Measurements from ENCODE around the gene MUC12. TPM values are rescaled to one million over a fixed set of nuclear protein-coding genes. Genes with fewer than 3 reads are reported as not detected.
A peak's percentile ranks its signal among the peaks of the same experiment; 100 is the strongest.
"Not testable (repeated sequence)": the region's sequence is repeated elsewhere in the genome, so short reads cannot be mapped to it uniquely, and the experiment has no call there.

The MUC12 gene
- total RNA-seq, 1 donor from 2014 or later: not detected

DNA sequence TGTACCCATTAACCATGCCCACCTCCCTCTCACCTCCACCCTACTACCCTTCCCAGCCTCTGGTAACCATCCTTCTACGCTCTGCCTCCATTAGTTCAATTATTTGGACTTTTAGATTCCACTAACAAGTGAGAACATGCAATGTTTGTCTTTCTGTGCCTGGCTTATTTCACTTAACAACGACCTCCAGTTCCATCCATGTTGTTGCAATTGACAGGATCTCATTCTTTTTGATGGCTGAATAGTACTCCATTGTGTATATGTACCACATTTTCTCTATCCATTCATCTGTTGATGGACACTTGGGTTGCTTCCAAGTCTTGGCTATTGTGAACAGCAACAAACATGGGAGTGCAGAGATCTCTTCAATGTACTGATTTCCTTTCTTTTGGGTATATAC lies 38.0 kb downstream of the MUC12 start:
- not testable (repeated sequence) for H3K4me3 Mint-ChIP-seq (ENCODE audit: unreplicated experiment); H3K27ac Mint-ChIP-seq (ENCODE audit: unreplicated experiment); H3K27me3 Mint-ChIP-seq (ENCODE audit: unreplicated experiment); H3K9me3 Mint-ChIP-seq (ENCODE audit: unreplicated experiment); H3K36me3 Mint-ChIP-seq (ENCODE audit: unreplicated experiment); H3K4me1 Mint-ChIP-seq (ENCODE audit: unreplicated experiment); DNase-seq (ENCODE audit: extremely low spot score, unreplicated experiment)

DNA sequence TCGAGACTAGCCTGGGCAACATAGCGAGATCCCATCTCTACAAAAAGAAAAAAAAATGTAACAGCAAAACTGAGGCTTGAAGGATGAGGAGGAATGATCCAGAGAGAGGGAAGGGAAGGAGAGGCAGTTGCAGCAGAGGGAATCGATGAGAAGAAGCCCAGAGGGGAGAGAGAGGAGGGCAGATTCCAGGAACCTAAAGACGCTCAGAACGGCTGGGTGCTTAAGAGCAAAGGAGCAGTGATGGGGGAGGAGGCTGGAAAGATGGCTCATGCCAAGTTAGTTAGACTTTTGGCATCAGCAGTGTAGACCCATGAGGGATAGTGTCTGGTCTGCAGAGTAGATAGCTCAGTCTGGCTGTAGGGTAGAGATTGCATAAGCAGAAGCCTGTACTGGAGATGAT lies 40.3 kb downstream of the MUC12 start:
- DNase-seq (ENCODE audit: extremely low spot score, unreplicated experiment): no peak
- Mint-ChIP-seq H3K27ac (ENCODE audit: unreplicated experiment) (no peak overlapping the region), H3K36me3 (ENCODE audit: unreplicated experiment) (no peaks in the 10 kb centered on the region), H3K9me3 (ENCODE audit: unreplicated experiment) (no peaks in the 10 kb centered on the region), H3K4me1 (ENCODE audit: unreplicated experiment) (no peaks in the 10 kb centered on the region), H3K27me3 (ENCODE audit: unreplicated experiment) (peaks cover 8% of the 10 kb centered on the region), H3K4me3 (ENCODE audit: unreplicated experiment) (no peak overlapping the region)
- TF ChIP-seq, protein P1, sequence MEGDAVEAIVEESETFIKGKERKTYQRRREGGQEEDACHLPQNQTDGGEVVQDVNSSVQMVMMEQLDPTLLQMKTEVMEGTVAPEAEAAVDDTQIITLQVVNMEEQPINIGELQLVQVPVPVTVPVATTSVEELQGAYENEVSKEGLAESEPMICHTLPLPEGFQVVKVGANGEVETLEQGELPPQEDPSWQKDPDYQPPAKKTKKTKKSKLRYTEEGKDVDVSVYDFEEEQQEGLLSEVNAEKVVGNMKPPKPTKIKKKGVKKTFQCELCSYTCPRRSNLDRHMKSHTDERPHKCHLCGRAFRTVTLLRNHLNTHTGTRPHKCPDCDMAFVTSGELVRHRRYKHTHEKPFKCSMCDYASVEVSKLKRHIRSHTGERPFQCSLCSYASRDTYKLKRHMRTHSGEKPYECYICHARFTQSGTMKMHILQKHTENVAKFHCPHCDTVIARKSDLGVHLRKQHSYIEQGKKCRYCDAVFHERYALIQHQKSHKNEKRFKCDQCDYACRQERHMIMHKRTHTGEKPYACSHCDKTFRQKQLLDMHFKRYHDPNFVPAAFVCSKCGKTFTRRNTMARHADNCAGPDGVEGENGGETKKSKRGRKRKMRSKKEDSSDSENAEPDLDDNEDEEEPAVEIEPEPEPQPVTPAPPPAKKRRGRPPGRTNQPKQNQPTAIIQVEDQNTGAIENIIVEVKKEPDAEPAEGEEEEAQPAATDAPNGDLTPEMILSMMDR (IDR thresholded peaks at IDR 0.05): no peak

DNA sequence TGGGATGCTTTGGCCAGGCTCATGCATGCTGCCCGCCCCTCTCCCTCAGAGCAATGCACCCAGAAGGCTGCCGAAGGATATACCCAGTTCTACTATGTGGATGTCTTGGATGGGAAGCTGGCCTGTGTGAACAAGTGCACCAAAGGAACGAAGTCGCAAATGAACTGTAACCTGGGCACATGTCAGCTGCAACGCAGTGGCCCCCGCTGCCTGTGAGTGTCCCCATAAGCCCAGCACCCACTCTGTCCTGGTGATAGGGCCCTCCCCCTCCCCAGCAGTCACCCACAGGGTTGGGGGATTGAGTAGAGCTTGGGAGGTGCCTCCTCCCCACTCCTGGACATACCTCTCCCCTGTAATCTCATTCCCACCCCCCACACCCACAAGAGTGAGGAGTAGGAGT lies 43.6 kb downstream of the MUC12 start:
- peaks cover 11% of the 10 kb centered on the region for H3K4me1 Mint-ChIP-seq (ENCODE audit: unreplicated experiment)
- no peak overlapping the region for H3K4me3 Mint-ChIP-seq (ENCODE audit: unreplicated experiment)
- H3K36me3 Mint-ChIP-seq (ENCODE audit: unreplicated experiment): no peaks in the 10 kb centered on the region
- TF ChIP-seq, protein P1 (IDR thresholded peaks at IDR 0.05): no peak
- H3K27ac Mint-ChIP-seq (ENCODE audit: unreplicated experiment): no peak overlapping the region
- H3K27me3 Mint-ChIP-seq (ENCODE audit: unreplicated experiment): peaks cover 5% of the 10 kb centered on the region
- DNase-seq (ENCODE audit: extremely low spot score, unreplicated experiment): no peak
- no peaks in the 10 kb centered on the region for H3K9me3 Mint-ChIP-seq (ENCODE audit: unreplicated experiment)

DNA sequence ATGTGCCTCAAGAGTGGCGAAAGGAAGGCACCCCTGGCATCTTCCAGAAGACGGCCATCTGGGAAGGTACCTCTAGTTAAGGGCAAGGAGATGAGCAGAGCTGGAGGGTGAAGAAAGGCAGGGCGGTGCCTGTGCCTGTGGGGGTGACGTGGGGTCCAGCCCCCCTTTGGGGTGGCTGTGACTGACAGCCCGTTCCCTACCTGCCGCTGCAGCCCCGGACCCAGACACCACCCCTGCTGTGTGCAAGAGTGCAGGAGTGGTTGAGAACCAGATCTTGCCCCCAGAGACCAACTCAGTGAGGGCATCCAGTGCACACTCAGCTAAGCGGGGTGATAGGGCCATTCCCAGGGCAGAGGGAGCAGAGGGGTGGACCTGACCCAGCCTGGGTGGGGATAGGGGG lies 46.3 kb downstream of the MUC12 start:
- H3K27me3 Mint-ChIP-seq (ENCODE audit: unreplicated experiment): no peaks in the 10 kb centered on the region
- peaks cover 11% of the 10 kb centered on the region for H3K4me1 Mint-ChIP-seq (ENCODE audit: unreplicated experiment)
- H3K4me3 Mint-ChIP-seq (ENCODE audit: unreplicated experiment): no peak overlapping the region
- no peak overlapping the region for H3K27ac Mint-ChIP-seq (ENCODE audit: unreplicated experiment)
- DNase-seq (ENCODE audit: extremely low spot score, unreplicated experiment): no peak
- H3K36me3 Mint-ChIP-seq (ENCODE audit: unreplicated experiment): no peaks in the 10 kb centered on the region
- TF ChIP-seq, protein P1 (IDR thresholded peaks at IDR 0.05): no peak
- H3K9me3 Mint-ChIP-seq (ENCODE audit: unreplicated experiment): no peaks in the 10 kb centered on the region

DNA sequence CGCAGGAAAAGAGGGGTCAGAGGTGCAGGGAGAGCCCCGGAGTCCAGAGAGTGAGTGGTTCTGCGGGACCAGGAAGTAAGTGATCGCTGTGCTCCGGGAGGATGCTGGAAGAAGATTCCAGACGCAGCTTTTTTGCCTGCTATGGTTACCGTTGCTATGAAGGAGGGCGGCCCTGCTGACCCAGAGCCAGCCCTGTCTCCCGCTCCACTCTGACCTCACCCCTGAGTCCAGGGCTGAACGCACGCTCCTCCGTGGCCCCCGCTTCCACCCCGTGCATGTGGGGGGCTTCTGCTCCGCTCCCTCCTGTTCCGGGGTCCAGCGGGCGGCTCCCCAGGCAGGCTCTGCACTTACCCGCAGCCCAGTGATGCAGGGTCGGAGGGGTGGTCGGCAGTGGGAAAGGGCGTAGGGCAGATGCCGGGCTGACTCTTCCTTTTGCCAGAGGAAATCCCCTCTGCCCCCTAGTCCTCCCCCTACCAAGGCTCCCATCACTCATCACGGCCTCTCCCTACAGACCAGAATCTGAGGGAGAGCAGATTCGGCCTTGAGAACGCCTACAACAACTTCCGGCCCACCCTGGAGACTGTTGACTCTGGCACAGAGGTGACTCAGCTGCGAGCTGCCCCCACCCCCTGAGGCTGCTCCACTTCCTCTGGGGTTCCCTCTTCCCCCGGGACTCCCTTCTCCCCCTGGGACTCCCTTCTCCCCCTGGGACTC lies 47.9 kb downstream of the MUC12 start:
- H3K36me3 Mint-ChIP-seq (ENCODE audit: unreplicated experiment): no peaks in the 10 kb centered on the region
- peaks cover 8% of the 10 kb centered on the region for H3K27me3 Mint-ChIP-seq (ENCODE audit: unreplicated experiment)
- H3K9me3 Mint-ChIP-seq (ENCODE audit: unreplicated experiment): no peaks in the 10 kb centered on the region
- H3K4me3 Mint-ChIP-seq (ENCODE audit: unreplicated experiment): peak overlapping the region; percentile 67
- H3K27ac Mint-ChIP-seq (ENCODE audit: unreplicated experiment): peak overlapping the region; percentile 87
- TF ChIP-seq, protein P1 (IDR thresholded peaks at IDR 0.05): no peak
- peak; percentile 90 for DNase-seq (ENCODE audit: extremely low spot score, unreplicated experiment)
- H3K4me1 Mint-ChIP-seq (ENCODE audit: unreplicated experiment): peaks cover 11% of the 10 kb centered on the region
